WTC11 (cell line): ENCODE data around the gene PSEN2. TPM values are rescaled to one million over a fixed set of nuclear protein-coding genes. Genes with fewer than 3 reads are reported as not detected.

Experiments
- ARID4B ChIP-seq: sonication (generic); formaldehyde crosslinking; IDR thresholded peaks from 2 replicates; pipeline ENCODE4 v1.8.0; 2023; ENCODE audit warnings: missing genetic modification reagents, mild to moderate bottlenecking, borderline replicate concordance
- ATF2 ChIP-seq: sonication (generic); formaldehyde crosslinking; IDR thresholded peaks from 2 replicates; pipeline ENCODE4 v1.8.1; 2022; ENCODE audit warnings: low read depth, missing genetic modification reagents, borderline replicate concordance
- CREM ChIP-seq: sonication (generic); formaldehyde crosslinking; IDR thresholded peaks from 2 replicates; pipeline ENCODE4 v1.8.1; 2022; ENCODE audit warnings: mild to moderate bottlenecking, missing genetic modification reagents, moderate library complexity
- E2F5 ChIP-seq: sonication (generic); formaldehyde crosslinking; IDR thresholded peaks from 2 replicates; pipeline ENCODE4 v1.8.1; 2022; ENCODE audit warnings: mild to moderate bottlenecking, moderate library complexity, missing genetic modification reagents
- ERG ChIP-seq: fragments of 250-450 bp; sonication (Bioruptor Pico); IDR thresholded peaks from 2 replicates; pipeline ENCODE4 v1.8.0; 2021; ENCODE audit warnings: mild to moderate bottlenecking
- ETV6 ChIP-seq: sonication (generic); formaldehyde crosslinking; IDR thresholded peaks from 2 replicates; pipeline ENCODE4 v1.8.1; 2022; ENCODE audit warnings: mild to moderate bottlenecking, missing genetic modification reagents
- FOXK1 ChIP-seq: sonication (generic); formaldehyde crosslinking; IDR thresholded peaks from 2 replicates; pipeline ENCODE4 v1.8.0; 2022; ENCODE audit warnings: mild to moderate bottlenecking, moderate library complexity, missing genetic modification reagents
- FOXP1 ChIP-seq: sonication (generic); formaldehyde crosslinking; IDR thresholded peaks from 2 replicates; pipeline ENCODE4 v1.8.0; 2022; ENCODE audit warnings: missing genetic modification reagents, mild to moderate bottlenecking, moderate library complexity, borderline replicate concordance
- FOXP4 ChIP-seq: sonication (generic); formaldehyde crosslinking; IDR thresholded peaks from 2 replicates; pipeline ENCODE4 v1.8.0; 2022; ENCODE audit warnings: mild to moderate bottlenecking, missing genetic modification reagents
- HMGXB4 ChIP-seq: sonication (generic); formaldehyde crosslinking; IDR thresholded peaks from 2 replicates; pipeline ENCODE4 v1.8.1; 2023; ENCODE audit warnings: mild to moderate bottlenecking, moderate library complexity, missing genetic modification reagents
- IRF1 ChIP-seq: sonication (generic); formaldehyde crosslinking; IDR thresholded peaks from 2 replicates; pipeline ENCODE4 v1.8.0; 2023; ENCODE audit warnings: missing genetic modification reagents
- IRF2 ChIP-seq: sonication (generic); formaldehyde crosslinking; IDR thresholded peaks from 2 replicates; pipeline ENCODE4 v1.8.0; 2022; ENCODE audit warnings: low read depth, missing genetic modification reagents, borderline replicate concordance
- KAT7 ChIP-seq: sonication (generic); formaldehyde crosslinking; IDR thresholded peaks from 2 replicates; pipeline ENCODE4 v1.8.1; 2023; ENCODE audit warnings: missing genetic modification reagents, mild to moderate bottlenecking, borderline replicate concordance
- MAX ChIP-seq: sonication (generic); formaldehyde crosslinking; IDR thresholded peaks from 2 replicates; pipeline ENCODE4 v1.8.0; 2022; ENCODE audit warnings: mild to moderate bottlenecking, missing genetic modification reagents
- MXD4 ChIP-seq: fragments of 250-450 bp; sonication (Bioruptor Pico); IDR thresholded peaks from 2 replicates; pipeline ENCODE4 v1.8.0; 2021; ENCODE audit warnings: mild to moderate bottlenecking, moderate library complexity, borderline replicate concordance
- MYBL2 ChIP-seq: sonication (generic); formaldehyde crosslinking; IDR thresholded peaks from 2 replicates; pipeline ENCODE4 v1.8.1; 2023; ENCODE audit warnings: mild to moderate bottlenecking, moderate library complexity, missing genetic modification reagents
- NFE2L1 ChIP-seq: sonication (generic); formaldehyde crosslinking; IDR thresholded peaks from 2 replicates; pipeline ENCODE4 v1.8.1; 2023; ENCODE audit warnings: missing genetic modification reagents
- NR3C1 ChIP-seq: sonication (generic); formaldehyde crosslinking; conservative IDR thresholded peaks from 2 replicates; pipeline ENCODE4 v1.8.1; 2023; ENCODE audit warnings: low read depth, mild to moderate bottlenecking, missing genetic modification reagents
- SP1 ChIP-seq: sonication (generic); formaldehyde crosslinking; conservative IDR thresholded peaks from 2 replicates; pipeline ENCODE4 v1.8.1; 2022; ENCODE audit warnings: missing genetic modification reagents
- STAT6 ChIP-seq: sonication (generic); formaldehyde crosslinking; conservative IDR thresholded peaks from 2 replicates; pipeline ENCODE4 v1.8.1; 2023; ENCODE audit warnings: mild to moderate bottlenecking, low read depth, missing genetic modification reagents, moderate library complexity
- TEAD1 ChIP-seq: sonication (generic); formaldehyde crosslinking; IDR thresholded peaks from 2 replicates; pipeline ENCODE4 v1.8.0; 2022; ENCODE audit warnings: mild to moderate bottlenecking, missing genetic modification reagents
- TEAD4 ChIP-seq: sonication (generic); formaldehyde crosslinking; IDR thresholded peaks from 2 replicates; pipeline ENCODE4 v1.8.0; 2022; ENCODE audit warnings: mild to moderate bottlenecking, missing genetic modification reagents
- ZBTB21 ChIP-seq: sonication (generic); formaldehyde crosslinking; IDR thresholded peaks from 2 replicates; pipeline ENCODE4 v1.8.1; 2023; ENCODE audit warnings: mild to moderate bottlenecking, missing genetic modification reagents, borderline replicate concordance
- total RNA-seq: library from RNA; stranded (reverse); gene quantifications from 3 replicates; pipeline ENCODE4 v1.2.3, GENCODE V29; 2021

The PSEN2 gene
- total RNA-seq, 1 experiment from 2014 or later, result 18.4 TPM

- no peak for TF ChIP-seq STAT6 (CRISPR knock-in tag)
- no peak for TF ChIP-seq NR3C1 (CRISPR knock-in tag)
- TF ChIP-seq MYBL2 (CRISPR knock-in tag), result no peak
- peak; percentile 74 for TF ChIP-seq CREM (CRISPR knock-in tag)
- TF ChIP-seq FOXP1 (CRISPR knock-in tag), result peak; percentile 16
- TF ChIP-seq ZBTB21 (CRISPR knock-in tag), result no peak
- no peak for TF ChIP-seq SP1 (CRISPR knock-in tag)
- TF ChIP-seq ATF2 (CRISPR knock-in tag), result no peak
- no peak for TF ChIP-seq NFE2L1
- no peak for TF ChIP-seq IRF2 (CRISPR knock-in tag)
- 0 out of 2 replicates have a peak, but pooled peaks have one; percentile 10 for TF ChIP-seq TEAD4 (CRISPR knock-in tag)
- TF ChIP-seq IRF1, result no peak
- TF ChIP-seq KAT7 (CRISPR knock-in tag), result no peak
- no peak; the same call in 1 of the 2 replicates for TF ChIP-seq E2F5 (CRISPR knock-in tag)
- peak; percentile 24; the same call in 1 of the 2 replicates for TF ChIP-seq ARID4B (CRISPR knock-in tag)
- no peak for TF ChIP-seq ERG (CRISPR knock-in tag)
- TF ChIP-seq TEAD1 (CRISPR knock-in tag), result peak; percentile 69; the same call in 1 of the 2 replicates
- TF ChIP-seq FOXK1 (CRISPR knock-in tag), result no peak
- no peak for TF ChIP-seq FOXP4
- TF ChIP-seq MXD4, result no peak
- TF ChIP-seq HMGXB4 (CRISPR knock-in tag), result no peak
- TF ChIP-seq ETV6 (CRISPR knock-in tag), result peak; percentile 71; the same call in 1 of the 2 replicates
- no peak; the same call in 1 of the 2 replicates for TF ChIP-seq MAX
Observed at GRCh38 chr1:226939438-226940028, 69.1 kb downstream of the PSEN2 start (continued).
